GM19328 (cell line): Measurements from ENCODE around the gene PCMTD2.

ENCODE experiments used
- ATAC-seq: cut with Tn5 transposase; IDR thresholded peaks from one replicate; pipeline ENCODE4 v1.9.1; 2021; ENCODE audit warnings: mild to moderate bottlenecking, moderate library complexity; ENCODE audit not compliant: unreplicated experiment

The PCMTD2 gene

DNA sequence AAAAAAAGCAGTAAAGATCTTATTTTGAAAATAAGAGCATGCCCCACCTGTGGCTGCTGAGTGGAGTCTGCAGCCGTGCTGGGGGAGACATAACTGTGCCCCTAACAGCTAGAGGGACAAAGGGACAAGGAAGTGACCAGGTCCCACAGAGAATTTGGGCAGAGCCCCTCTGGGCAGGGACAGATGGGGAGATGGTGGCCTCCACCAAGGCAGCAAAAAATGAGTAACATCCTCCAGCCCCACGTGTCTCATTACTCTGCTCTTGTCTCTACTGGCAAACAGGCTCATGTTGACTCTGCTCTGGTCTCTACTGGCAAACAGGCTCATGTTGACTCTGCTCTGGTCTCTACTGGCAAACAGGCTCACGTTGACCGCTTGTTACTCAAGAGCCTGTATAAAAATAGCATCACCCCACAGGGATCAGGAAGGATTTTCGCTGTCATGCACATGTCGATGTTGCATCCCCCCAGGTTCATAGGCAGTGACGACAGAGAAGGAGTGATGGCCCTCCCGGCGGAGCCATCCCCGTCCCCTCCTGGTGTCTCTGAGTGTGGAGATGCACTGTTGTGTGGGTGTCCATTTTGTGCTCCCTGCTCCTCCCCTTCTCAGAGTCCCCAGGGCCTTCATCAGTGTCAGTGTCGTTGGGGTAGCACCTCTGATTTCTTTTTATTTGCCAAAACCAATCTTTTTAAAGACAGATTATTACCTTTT, 17.3 kb upstream of the PCMTD2 start:
- ATAC-seq: no peak

DNA sequence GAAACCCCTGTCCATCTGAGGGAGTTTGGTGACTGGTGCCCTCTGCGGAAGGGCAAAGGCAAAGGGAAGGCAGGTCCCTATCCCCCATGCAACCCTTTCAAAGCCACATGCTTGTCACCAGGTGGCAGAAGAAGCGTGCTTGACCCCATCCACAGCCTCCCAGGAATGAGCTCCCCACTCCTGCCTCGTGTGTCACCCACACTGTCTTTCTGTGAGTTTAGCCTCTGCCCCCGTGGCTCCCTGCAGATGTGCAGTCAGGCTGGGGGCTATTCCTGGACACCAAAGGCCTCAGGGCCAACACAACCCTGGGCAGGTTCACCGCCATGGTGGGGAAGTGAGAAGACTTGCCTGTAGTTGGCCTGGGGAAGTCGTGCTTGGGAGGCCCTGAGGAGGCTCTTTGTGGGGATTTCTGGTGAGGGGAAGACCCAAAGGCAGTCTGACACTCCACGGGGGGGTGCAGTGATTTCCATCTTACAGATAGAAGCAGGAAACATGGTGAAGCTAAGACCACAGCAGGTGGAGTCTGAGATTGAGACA, 16.6 kb upstream of the PCMTD2 start:
- no peak for ATAC-seq

DNA sequence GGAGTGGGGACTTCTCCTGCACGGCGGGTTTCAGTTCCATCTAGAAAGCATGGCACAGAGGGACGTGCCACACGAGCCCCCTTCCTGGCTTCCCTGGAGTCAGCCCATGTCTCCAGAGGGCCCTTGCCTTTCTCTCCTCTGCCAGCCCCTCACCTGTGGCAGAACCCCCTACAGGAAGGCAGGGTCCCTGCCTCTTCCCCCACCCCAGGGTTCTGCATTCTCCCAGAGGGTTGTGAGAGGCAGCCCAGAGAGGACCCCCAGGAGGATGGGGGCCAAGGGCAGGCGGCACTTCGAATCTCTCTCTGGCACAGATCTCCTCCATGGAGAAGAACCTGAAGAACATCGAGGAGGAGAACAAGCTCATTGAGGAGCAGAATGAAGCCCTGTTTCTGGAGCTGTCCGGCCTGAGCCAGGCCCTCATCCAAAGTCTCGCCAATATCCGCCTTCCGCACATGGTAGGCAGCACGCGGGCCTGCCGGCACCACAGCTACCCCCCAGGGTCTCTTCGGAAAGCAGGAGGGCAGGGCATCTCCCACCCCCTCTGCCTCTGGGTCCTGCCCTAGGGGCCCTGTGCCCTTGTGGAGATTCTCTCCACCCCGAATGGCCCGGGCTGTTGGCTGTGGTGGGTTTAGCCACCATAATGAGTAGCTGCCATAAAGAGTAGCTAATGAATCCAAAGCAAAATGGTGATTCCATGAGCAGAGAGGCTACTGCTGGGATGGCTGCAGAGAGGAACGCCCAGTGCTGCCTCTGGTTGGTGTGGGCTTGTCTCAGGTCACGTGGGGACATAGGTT, 15.9 kb upstream of the PCMTD2 start:
- ATAC-seq: no peak

DNA sequence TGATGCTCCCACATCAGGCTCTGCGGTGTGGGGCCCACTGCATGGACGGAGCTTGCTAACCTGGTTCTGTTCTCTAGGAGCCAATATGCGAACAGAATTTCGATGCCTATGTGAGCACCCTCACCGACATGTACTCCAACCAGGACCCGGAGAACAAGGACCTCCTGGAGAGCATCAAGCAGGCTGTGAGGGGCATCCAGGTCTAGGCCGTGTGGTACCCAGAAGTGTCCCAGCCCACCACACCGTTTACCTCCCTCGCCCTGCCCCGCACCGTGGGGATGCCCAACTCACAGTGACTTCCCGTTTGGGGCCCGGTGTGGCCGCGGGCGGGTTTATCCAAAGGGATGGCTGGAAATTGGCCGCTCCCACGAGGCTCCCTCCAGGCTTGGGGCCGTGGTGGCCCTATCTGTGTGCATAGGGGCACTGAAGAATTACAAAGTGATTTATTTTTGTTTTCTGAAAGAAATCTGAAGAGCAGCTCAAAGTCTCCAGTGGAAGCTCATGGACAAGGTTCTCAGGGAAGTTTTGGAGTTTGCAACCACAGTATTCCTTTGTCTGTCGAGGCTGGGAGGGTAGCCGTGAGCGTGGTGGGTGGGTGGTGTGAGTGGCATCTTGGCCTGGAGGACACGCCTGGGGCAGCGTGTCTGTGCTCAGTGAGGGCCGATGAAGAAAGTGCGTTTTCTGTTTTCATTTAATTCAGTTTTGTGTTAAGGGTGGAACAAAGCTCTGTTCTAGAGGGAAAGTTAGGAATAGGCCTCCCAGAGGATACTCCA, 15.1 kb upstream of the PCMTD2 start:
- ATAC-seq: no peak

DNA sequence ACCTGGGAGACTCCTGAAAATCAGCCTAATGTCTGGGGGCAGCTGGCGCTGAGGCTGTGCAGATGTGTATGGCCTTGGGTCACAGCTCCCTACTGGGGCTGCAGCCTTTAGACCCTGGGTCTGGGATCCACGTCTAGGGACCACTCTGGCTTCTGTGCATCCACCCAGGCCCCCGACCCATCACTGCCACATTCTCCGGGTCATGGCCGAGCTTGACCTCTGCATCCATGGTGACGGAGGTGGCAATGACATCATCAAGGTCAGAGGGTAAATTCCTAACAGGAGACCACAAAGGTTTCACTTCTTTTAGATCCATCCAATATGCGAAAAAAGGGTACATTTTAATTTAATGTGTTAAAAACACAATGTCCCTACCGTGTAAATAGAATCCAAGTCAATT, 14.5 kb upstream of the PCMTD2 start:
- no peak for ATAC-seq

DNA sequence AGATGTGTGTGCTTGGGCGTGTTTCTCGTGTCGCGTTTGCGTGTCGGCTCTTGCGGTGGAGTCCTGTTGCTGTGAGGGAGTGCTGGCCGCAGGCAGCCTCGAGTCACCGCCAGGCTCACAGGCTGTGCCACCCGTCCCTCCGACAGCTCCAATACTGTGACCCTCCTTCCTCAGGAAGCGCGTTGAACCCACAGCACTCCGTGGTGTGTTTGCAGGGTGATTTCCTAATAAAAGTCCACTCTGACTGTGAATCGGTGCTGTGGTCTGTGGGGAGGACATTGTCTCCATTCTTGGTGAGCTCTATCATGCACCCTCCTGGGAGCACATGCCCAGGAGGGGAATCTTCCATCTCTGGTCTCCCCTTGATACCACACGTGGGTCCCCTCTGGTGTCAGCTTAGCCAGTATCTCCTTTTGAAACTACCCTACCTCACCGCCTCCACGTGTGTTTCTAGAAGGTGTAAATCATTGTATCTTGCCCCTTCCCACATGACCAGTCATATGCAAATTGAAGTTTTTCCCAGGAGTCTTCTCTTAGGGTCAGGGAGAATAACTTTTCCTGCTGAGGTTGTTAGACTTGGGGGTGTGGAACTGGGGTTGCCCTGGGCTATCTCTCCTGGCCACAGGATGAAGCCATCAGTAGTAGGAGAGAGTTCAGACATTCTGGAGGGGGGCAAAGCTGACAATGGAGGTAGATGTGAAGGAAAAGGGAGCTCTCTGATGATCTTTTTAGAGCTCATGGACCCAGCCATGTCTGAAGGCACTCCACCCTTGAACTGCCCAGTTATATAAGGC, 13.3 kb upstream of the PCMTD2 start:
- no peak for ATAC-seq

DNA sequence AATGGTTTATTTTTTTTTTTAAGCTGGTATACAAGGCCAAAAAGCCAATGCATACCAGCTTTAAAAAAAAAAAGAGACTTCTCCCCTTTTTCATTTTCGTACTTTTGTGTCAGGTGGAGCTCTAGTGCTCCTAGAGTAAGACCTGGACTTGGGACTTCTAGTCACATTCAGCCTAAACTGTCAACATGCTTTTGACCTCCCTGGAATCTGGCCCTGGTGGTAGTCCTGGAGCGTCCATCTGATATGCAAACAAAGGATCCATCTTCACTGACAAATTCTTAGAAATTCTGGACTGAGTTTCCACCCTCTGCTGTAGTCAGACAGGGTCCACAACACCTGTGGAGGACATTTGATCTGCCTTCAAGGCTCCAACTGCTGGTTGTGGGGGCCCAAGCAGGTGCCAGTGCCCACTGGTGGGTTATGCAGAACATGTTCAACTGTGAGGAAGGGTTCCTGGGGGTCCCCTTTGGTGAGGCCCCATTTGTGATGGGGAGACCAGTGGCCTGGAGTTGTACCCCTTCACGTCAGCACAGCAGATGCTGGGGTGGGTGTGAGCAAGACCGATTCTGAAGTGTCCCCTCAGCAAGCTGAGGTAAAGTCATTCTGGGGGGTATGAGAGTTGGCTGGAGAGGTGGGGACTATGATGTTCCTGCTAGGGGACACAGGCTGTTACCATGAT, 12.6 kb upstream of the PCMTD2 start:
- no peak for ATAC-seq

DNA sequence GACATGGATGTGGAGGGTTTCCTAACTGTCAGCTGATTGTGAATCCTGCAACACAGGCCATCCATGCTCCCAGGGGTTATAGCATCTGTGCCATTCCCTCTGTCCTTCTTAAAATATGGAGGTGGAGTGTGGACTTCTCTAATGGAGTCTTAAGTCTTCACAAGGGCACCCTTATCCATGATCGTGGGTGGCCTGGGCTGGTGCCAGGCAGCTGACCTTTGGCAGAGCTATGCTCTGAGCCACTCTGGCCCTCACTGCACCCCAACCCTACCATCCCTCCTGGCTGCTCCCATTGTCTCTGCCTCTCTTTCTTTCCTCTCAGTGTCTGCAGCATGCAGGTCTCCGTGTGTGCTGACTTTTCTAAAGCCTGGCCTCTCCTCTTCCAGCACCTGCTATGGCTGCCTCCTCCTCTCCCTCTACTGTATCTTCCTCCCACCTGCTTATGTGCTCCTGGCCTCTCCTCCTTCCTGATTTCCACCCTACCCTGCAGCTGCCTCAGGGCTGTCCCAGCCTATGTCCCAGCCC, 11.2 kb upstream of the PCMTD2 start:
- ATAC-seq: no peak

DNA sequence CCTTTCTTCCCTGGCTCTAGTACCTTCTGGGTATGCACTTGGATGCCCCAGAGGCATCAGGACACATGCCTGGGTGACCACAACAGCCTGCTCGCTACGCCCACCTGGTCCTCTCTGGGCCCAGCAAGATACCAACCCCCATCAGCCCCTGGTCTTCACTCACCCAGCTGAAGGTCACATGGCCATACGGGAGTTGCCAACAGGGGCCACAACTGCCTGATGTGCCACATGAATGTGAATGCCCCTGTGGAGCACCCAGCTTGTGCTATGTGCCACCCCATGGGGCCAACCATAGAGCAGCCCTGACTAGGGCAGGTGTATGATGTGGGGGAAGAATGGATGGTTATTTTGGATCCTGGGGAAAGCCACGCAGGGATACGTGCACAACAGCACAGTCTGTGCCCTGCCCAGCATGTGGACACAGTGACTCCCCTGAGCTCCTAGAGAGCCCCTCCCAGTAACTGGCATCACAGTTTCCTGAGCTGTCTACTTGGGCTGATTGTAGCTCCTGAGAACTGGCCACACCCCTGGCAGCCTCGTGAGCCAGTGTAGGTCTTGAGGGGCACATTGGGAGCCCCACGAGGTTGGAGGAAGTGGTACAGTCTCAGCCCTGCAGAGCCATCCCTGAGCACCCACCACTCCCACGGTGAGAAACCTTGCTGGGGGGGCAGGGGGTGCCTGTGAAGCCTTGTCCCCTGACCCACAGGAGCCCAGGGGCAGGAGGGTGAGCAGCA, 10.5 kb upstream of the PCMTD2 start:
- ATAC-seq: no peak

DNA sequence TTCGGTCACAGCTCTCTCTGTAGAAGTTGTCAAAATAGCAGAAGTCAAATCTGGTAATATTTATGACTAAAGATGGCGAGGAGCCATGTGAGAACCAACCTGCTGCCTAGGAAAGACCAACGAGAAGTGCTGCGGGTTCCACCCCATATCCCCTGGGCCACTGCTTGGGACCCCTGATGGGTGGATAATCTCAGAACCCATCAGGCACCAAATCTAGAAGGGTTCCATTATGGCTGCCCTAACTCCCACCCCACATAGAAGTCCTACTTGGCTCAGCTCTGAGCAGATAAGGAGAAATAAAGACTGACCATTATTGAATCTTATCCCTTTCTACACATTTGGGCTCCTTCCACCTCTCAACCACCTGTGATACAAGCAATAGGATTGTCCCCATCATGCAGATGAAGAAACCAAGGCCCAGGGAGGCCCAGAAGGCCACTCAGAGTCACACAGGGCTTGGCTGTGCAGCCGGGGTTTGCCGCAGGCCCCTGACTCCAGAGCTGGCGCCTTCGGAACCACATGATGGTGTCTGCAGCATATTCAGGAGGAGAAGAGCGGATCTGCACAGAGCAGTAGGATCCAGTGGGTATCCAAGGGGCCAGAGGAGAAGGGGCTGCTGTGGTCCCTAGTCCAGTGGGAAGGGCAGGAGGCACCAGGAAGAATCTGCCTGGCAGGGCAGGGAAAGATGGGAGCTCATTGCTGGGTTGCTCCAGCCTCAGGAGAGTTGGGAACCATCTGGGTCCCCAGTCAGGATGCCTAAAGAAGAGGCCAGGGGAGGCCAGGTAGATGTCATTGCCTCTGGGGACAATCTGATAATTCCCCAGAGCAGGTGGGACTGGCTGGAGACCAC, 9.6 kb upstream of the PCMTD2 start:
- no peak for ATAC-seq

DNA sequence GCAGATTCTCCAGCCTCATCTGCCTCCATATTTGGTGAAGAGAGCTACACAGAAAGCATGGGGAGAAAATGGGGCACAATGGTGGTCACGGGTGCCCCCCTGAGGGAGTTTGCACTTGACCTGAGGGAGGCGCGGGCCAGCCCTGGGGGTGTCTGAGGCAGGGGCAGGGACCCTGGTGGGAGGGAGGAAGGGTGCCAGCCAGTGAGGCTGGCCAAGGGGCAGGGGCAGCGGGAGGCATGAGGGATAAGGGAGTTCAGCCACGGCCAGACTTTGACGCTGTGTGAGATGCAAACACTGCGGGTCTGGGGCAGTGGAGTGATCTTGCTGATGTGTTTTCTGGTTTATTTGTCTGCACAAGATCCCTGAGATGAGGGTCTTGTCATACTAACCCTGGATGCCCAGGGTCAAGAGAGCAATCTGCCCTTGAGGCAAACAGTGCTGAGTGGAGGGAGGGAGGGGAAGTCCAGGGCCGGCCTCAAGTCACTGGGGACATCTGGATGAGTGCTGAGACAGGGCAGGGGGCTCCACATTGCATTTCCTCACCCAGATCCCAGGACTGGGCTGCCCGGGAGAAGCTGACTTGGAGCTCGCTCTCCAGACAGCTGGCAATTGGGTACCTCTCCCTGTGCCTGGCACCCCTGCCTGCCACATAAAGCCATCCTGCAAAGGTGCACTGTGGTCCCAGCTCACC, 8.8 kb upstream of the PCMTD2 start:
- no peak for ATAC-seq

DNA sequence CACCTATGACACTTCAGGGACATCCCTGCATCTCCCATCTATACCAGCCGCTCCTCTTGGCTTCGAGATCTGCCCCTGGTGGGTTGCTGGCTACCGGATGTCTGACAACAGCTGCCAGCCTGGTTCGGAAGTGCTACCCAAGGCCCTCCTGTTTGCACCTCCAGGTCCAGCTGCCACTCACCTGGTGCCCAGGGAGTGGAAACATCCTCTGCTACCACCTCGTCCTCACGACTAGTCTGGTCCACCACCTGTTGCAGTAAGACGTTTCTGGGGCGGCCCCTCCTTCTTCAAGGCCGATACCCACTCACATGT, 8.3 kb upstream of the PCMTD2 start:
- ATAC-seq: no peak

DNA sequence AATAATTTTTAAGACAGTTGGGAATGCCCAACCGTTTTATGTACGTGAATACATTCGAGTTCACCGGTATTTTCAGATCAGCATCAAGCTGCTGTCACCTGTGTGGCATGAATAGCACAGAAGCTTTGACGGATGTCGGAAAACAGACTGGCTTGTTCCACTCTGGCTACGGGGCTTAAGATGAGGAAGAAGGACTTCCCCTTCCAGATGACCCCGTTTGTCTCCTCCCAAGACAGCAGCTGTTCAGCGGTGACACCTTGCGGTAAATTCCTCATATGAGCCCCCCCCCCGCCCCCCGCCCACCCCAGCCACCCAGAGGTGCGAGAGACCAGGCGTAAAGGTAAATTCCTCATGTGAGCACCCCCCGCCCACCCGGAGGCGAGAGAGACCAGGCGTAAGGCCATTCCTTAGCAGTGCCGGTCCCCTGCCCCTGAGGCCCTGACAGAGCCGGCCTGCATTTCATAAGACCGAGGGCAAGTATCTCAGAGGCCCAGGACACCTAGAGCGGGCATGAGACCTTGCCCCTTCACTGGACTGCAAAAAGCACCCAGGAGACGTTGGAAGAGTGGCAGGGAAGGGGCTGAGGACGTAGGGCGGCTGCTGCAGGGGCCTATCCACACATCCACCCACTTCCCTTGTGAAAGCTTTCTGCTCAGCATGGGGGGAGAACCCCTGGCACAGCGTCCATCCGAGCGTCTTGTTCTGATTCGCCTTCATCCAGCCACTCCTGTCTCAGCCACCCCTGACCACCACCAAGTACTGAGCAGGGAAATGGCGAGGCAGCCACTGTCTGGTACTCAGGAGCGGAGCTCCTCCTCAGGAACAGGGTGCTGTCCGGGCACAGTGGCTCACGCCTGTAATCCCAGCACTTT, 7.3 kb upstream of the PCMTD2 start:
- no peak for ATAC-seq

DNA sequence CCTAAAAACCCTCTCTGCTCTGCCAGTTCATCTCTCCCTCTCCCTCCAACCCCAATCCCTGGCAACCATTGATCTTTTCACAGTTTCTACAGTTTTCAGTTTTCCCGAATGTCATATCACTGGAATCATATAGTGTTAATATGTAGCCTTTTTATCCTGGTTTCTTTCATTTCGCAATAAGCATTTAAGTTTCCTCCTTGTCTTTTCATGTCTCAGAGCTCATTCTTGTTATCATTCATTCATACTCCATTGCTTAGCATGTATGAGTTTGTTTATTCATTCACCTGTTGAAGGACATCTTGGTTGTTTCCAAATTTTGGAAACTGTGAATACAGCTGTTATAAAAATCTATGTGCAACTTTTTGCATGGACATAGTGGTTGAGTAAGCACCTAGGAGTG, 5.5 kb upstream of the PCMTD2 start:
- no peak for ATAC-seq

DNA sequence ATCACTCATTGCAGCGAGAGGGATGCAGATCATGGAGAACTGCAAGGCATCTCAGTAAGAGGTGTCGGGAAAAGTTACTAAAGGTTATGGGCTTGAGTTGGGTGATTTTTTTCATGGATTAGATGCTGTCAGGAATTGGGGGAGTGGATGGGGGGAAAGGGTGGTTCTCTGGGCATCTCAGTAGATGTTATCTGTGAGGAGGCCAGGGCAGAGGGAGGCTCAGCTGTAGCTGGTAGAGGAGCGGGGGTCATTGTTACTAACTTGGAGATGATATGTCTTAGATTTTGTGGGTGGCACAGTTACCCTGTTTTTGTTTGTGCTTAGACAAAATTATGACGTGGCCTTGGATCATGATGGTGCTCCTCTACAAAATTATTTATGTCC, 2.6 kb upstream of the PCMTD2 start:
- ATAC-seq: no peak

DNA sequence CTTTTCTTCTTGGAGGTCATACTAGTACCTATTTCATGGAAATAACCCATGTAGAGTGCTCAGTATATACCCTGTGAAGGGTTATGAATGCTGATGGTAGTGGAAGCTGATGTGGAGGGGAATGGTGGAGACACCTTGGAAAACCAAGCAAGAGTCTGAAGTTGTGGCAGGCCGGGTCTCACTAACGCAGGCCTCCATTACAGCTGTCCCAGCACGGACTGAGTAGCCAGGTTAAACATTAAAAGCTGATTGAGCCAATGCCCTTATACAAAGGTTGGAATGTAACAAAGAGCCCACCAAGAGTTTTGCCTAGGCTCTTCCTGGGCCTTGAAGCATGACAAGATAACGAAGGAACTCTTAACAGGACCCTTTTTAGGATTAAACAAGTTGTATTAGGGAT, 2.1 kb upstream of the PCMTD2 start:
- no peak for ATAC-seq

DNA sequence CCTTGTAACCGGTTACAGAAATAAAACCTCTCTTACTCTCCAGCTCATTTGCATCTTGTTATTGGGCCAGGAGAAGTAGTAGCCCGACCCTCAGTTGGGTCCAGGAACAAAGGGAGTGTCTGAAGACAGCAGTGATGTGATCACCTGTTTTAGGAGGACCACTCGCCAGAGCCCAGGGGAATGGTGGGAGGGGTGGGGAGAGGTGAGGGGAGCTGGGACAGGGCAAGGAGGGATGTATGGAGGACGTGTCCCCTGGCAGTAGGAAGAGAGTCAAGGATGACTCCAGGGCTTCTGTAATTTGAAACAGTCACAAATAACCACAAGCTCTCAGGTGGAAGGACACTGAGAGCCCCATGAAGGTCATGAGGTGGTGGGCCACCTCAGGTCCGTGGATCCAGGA, 1.4 kb upstream of the PCMTD2 start:
- ATAC-seq: no peak
